ENCODE results near the gene HSDL2. TPM values are rescaled to one million over a fixed set of nuclear protein-coding genes. Genes with fewer than 3 reads are reported as not detected.
"Not testable (repeated sequence)": the region's sequence is repeated elsewhere in the genome, so short reads cannot be mapped to it uniquely, and the experiment has no call there.

Gene HSDL2
- total RNA-seq, 1 donor from 2014 or later: 27.8 TPM

DNA sequence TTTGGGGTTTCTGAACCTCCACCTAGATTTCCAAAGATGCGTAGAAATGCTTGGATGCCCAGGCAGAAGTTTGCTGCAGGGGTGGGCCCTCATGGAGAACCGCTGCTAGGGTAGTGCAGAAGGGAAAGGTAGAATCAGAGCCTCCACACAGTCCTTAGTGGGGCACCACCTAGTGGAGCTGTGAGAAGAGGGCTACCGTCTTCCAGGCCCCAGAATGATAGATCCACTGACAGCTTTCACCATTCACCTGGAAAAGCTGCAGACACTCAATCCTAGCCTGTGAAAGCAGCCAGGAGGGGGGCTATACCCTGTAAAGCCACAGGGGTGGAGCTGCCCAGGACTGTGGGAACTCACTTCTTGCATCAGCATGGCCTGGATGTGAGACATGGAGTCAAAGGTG is 13.3 kb upstream of the HSDL2 start:
- Mint-ChIP-seq H3K9me3 (ENCODE audit: low read depth) (peaks cover 25% of the 10 kb centered on the region), H3K4me3 (ENCODE audit: low read depth) (no peak overlapping the region), H3K4me1 (ENCODE audit: low read depth) (no peaks in the 10 kb centered on the region), H3K27me3 (no peaks in the 10 kb centered on the region), H3K36me3 (ENCODE audit: insufficient read depth) (peaks cover 7% of the 10 kb centered on the region), H3K27ac (no peak overlapping the region)
- DNase-seq (ENCODE audit: low spot score, unreplicated experiment): no peak
- TF ChIP-seq, protein P1, sequence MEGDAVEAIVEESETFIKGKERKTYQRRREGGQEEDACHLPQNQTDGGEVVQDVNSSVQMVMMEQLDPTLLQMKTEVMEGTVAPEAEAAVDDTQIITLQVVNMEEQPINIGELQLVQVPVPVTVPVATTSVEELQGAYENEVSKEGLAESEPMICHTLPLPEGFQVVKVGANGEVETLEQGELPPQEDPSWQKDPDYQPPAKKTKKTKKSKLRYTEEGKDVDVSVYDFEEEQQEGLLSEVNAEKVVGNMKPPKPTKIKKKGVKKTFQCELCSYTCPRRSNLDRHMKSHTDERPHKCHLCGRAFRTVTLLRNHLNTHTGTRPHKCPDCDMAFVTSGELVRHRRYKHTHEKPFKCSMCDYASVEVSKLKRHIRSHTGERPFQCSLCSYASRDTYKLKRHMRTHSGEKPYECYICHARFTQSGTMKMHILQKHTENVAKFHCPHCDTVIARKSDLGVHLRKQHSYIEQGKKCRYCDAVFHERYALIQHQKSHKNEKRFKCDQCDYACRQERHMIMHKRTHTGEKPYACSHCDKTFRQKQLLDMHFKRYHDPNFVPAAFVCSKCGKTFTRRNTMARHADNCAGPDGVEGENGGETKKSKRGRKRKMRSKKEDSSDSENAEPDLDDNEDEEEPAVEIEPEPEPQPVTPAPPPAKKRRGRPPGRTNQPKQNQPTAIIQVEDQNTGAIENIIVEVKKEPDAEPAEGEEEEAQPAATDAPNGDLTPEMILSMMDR (IDR thresholded peaks at IDR 0.05; ENCODE audit: unreplicated experiment): peak; percentile 12

DNA sequence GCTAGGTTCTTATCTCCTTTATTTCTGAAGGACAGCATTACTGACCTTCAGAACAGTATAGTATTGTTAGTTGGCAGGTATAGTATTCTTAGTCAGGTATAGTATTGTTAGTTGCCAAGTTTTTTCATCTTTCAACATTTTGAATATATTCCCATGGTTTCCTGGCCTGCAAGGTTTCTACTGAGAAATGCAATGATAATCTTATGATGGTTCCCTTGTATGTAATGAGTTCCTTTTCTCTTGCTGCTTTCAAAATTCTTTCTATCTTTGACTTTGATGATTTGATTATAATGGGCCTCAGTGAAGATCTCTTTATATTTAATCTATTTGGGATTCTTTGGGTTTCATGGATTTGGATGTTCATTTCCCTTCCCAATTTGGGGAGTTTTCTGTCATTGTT is 12.4 kb upstream of the HSDL2 start:
- TF ChIP-seq, protein P1 (IDR thresholded peaks at IDR 0.05; ENCODE audit: unreplicated experiment): no peak
- Mint-ChIP-seq H3K27ac (no peak overlapping the region), H3K4me1 (ENCODE audit: low read depth) (no peaks in the 10 kb centered on the region), H3K27me3 (no peaks in the 10 kb centered on the region), H3K4me3 (ENCODE audit: low read depth) (no peak overlapping the region), H3K36me3 (ENCODE audit: insufficient read depth) (peaks cover 7% of the 10 kb centered on the region), H3K9me3 (ENCODE audit: low read depth) (peaks cover 25% of the 10 kb centered on the region)
- DNase-seq (ENCODE audit: low spot score, unreplicated experiment): no peak

DNA sequence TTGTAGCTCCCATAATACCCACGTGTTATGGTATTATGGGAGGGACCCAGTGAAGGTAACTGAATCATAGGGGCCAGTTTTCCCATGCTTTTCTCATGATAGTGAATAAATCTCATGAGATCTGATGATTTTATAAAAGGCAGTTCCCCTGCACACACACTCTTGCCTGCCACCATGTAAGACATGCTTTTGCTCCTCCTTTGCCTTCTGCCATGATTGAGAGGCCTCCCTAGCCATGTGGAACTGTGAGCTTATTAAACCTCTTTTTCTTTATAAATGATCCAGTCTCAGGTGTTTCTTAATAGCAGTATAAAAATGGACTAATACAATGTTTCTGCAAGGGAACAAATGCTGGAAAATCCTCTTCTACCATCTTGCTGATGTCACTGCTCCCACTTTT is 10.1 kb upstream of the HSDL2 start:
- Mint-ChIP-seq H3K36me3 (ENCODE audit: insufficient read depth) (peaks cover 7% of the 10 kb centered on the region), H3K4me1 (ENCODE audit: low read depth) (no peaks in the 10 kb centered on the region), H3K4me3 (ENCODE audit: low read depth) (no peak overlapping the region), H3K27me3 (no peaks in the 10 kb centered on the region), H3K9me3 (ENCODE audit: low read depth) (peaks cover 29% of the 10 kb centered on the region), H3K27ac (no peak overlapping the region)
- no peak for DNase-seq (ENCODE audit: low spot score, unreplicated experiment)
- TF ChIP-seq, protein P1 (IDR thresholded peaks at IDR 0.05; ENCODE audit: unreplicated experiment): no peak

DNA sequence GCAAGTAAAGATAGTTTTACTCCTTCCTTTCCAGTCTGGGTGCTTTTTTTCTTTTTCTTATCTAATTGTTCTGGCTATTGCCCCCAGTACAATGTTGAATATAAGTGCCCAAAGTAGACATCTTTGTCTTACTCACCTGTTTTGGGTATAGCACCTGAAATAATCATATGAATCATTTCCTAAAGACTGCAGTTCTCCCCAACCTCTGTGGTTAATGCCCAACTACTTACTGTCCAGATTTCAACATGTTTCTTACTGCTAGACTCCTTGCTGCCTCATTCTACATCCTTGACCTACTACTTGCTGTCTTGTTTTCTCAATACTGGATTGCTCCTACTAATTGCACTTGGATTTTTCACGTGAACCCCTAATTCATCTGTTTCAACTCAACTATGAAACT is 8.8 kb upstream of the HSDL2 start:
- Mint-ChIP-seq H3K9me3 (ENCODE audit: low read depth) (peaks cover 21% of the 10 kb centered on the region), H3K27me3 (no peaks in the 10 kb centered on the region), H3K27ac (no peak overlapping the region), H3K4me1 (ENCODE audit: low read depth) (no peaks in the 10 kb centered on the region), H3K4me3 (ENCODE audit: low read depth) (no peak overlapping the region), H3K36me3 (ENCODE audit: insufficient read depth) (peaks cover 7% of the 10 kb centered on the region)
- DNase-seq (ENCODE audit: low spot score, unreplicated experiment): no peak
- TF ChIP-seq, protein P1 (IDR thresholded peaks at IDR 0.05; ENCODE audit: unreplicated experiment): no peak

DNA sequence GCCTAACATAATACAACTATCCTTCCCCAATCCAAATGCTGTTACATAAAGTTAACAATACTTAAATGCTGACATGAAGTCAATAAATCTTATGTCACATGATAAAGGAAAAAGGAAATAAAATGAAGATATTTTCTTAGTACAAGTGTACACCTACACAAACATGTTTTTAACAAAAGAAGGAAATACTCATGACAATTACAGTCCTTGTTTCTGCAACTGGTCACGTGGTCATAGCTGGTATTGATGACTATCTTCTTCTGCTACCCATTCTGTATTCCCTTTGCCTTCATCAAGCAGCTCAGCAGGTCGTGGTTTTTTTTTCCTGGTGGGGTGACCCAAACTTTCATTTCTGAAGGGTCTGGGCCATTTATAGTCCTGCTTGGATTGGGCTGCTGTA is 6.2 kb upstream of the HSDL2 start:
- Mint-ChIP-seq H3K9me3 (ENCODE audit: low read depth) (peaks cover 16% of the 10 kb centered on the region), H3K4me1 (ENCODE audit: low read depth) (peaks cover 11% of the 10 kb centered on the region)
- not testable (repeated sequence) for H3K36me3 Mint-ChIP-seq (ENCODE audit: insufficient read depth); DNase-seq (ENCODE audit: low spot score, unreplicated experiment); H3K4me3 Mint-ChIP-seq (ENCODE audit: low read depth); H3K27ac Mint-ChIP-seq; H3K27me3 Mint-ChIP-seq

DNA sequence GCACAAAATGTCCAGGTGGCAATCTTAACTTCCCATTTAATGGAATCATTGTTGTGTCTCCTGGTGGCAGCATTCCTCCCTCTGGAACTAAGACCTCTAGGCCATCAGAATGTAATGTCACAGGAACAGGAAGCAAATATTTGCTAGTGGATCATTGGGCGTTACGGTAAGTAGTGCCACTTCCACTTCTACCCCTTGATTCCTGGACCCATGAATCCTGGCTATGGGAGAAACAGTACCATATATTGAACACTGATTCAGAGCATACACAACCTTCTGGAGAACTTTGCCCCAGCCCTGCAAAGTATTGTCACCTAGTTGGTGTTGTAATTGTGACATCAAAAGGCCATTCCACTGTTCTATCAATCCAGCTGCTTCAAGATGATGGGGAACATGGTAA is 5.7 kb upstream of the HSDL2 start:
- not testable (repeated sequence) for H3K36me3 Mint-ChIP-seq (ENCODE audit: insufficient read depth); DNase-seq (ENCODE audit: low spot score, unreplicated experiment); H3K27me3 Mint-ChIP-seq; H3K4me3 Mint-ChIP-seq (ENCODE audit: low read depth); H3K27ac Mint-ChIP-seq
- peaks cover 13% of the 10 kb centered on the region for H3K4me1 Mint-ChIP-seq (ENCODE audit: low read depth)
- H3K9me3 Mint-ChIP-seq (ENCODE audit: low read depth): peaks cover 16% of the 10 kb centered on the region

All from progenitor cell of endocrine pancreas (in vitro differentiated cells).